Muscle of arm (tissue), 12 donors: ENCODE data around the gene ARAF. TPM values are rescaled to one million over a fixed set of nuclear protein-coding genes. Genes with fewer than 3 reads are reported as not detected.
"Not testable (repeated sequence)": the region's sequence is repeated elsewhere in the genome, so short reads cannot be mapped to it uniquely, and the experiment has no call there.

Experiments used
- DNase-seq: peaks from one replicate; pipeline ENCODE4 v3.0.0-alpha.2; 2013
- polyA plus RNA-seq, 12 donors: library from polyadenylated mRNA; unstranded; fragments of 120-200 nt; gene quantifications; one replicate each; pipeline ENCODE4 v1.2.1, GENCODE V29; 2013; ENCODE audit not compliant: insufficient read length in 12 of 12

The ARAF gene
- polyA plus RNA-seq, 12 donors = 33.9 to 52.5 (median 44.3) TPM; not detected in 1

- no peak for DNase-seq
Observed at GRCh38 chrX:47583240-47583861, 22.3 kb downstream of the ARAF start.

- no peak for DNase-seq
Observed at GRCh38 chrX:47584714-47585113, 23.7 kb downstream of the ARAF start.

- DNase-seq = no peak
Observed at GRCh38 chrX:47585273-47585672, 24.3 kb downstream of the ARAF start.

- no peak for DNase-seq
Observed at GRCh38 chrX:47586043-47586787, 25.2 kb downstream of the ARAF start.

GRCh38 chrX:47587091-47587891, 26.3 kb downstream of the ARAF start:
- DNase-seq = no peak

GRCh38 chrX:47587906-47588735, 27.1 kb downstream of the ARAF start:
- no peak for DNase-seq

- DNase-seq = no peak
Observed at GRCh38 chrX:47590984-47591383, 30.0 kb downstream of the ARAF start.

GRCh38 chrX:47593522-47593921, 32.5 kb downstream of the ARAF start:
- no peak for DNase-seq

- no peak for DNase-seq
Observed at GRCh38 chrX:47595716-47596251, 34.8 kb downstream of the ARAF start.

- DNase-seq = no peak
Observed at GRCh38 chrX:47596256-47596655, 35.3 kb downstream of the ARAF start.

- no peak for DNase-seq
Observed at GRCh38 chrX:47597222-47597621, 36.2 kb downstream of the ARAF start.

GRCh38 chrX:47603125-47603524, 42.1 kb downstream of the ARAF start:
- DNase-seq = not testable (repeated sequence)

GRCh38 chrX:47605024-47605423, 44.0 kb downstream of the ARAF start:
- DNase-seq = no peak

- DNase-seq = no peak
Observed at GRCh38 chrX:47607091-47607490, 46.1 kb downstream of the ARAF start.

- no peak for DNase-seq
Observed at GRCh38 chrX:47608130-47608810, 47.3 kb downstream of the ARAF start.

- DNase-seq = no peak
Observed at GRCh38 chrX:47610511-47610910, 49.5 kb downstream of the ARAF start.

- DNase-seq = no peak
Observed at GRCh38 chrX:47611489-47611888, 50.5 kb downstream of the ARAF start.

GRCh38 chrX:47611926-47612325, 50.9 kb downstream of the ARAF start:
- DNase-seq = no peak

GRCh38 chrX:47612418-47612817, 51.4 kb downstream of the ARAF start:
- no peak for DNase-seq

- DNase-seq = no peak
Observed at GRCh38 chrX:47613082-47613481, 52.1 kb downstream of the ARAF start.

GRCh38 chrX:47614618-47615017, 53.6 kb downstream of the ARAF start:
- DNase-seq = no peak
